ENCODE results near the gene ZNF76.
A peak's percentile ranks its signal among the peaks of the same experiment; 100 is the strongest.

Gene ZNF76

GRCh38 chr6:35214869-35215664, 44.5 kb upstream of the ZNF76 start:
- Histone ChIP-seq H4K91ac (ENCODE audit: low read depth, low read length) (no peak overlapping the region), H3K79me1 (ENCODE audit: low read length) (peaks cover 18% of the 10 kb centered on the region), H4K12ac (ENCODE audit: low read depth, low read length) (no peak overlapping the region), H3K4me2 (ENCODE audit: low read length) (peak overlapping the region; percentile 85), H2BK12ac (ENCODE audit: low read length) (peak overlapping the region; percentile 71), H3K18ac (ENCODE audit: low read length) (peak overlapping the region; percentile 11), H3K4ac (ENCODE audit: low read depth, low read length) (no peak overlapping the region), H3K14ac (ENCODE audit: low read length) (peak overlapping the region; percentile 4), H2BK120ac (ENCODE audit: insufficient read depth, low read length, poor library complexity) (no peak overlapping the region), H3K4me1 (ENCODE audit: control insufficient read depth in 1 of 2, insufficient read depth in 2 of 2, low read length in 2 of 2) (peaks cover 35 to 41% of the 10 kb centered on the region in 2 experiments), H3K9ac (ENCODE audit: low read length) (no peak overlapping the region), H3K4me3 (ENCODE audit: low read depth, low read length) (no peak overlapping the region), H3K27ac (ENCODE audit: low read depth, low read length) (no peak overlapping the region), H4K8ac (ENCODE audit: low read depth, low read length) (no peak overlapping the region), H2AFZ (ENCODE audit: insufficient read depth, low read length, poor library complexity) (no peak overlapping the region), H3K23ac (ENCODE audit: low read length) (no peak overlapping the region), H3K27me3 (ENCODE audit: insufficient read depth, low read length) (peaks cover 8% of the 10 kb centered on the region), H2AK5ac (ENCODE audit: low read length) (peak overlapping the region; percentile 48), H2BK5ac (ENCODE audit: low read depth, low read length, poor library complexity) (no peak overlapping the region), H3K36me3 (ENCODE audit: control insufficient read depth in 1 of 2, insufficient read depth in 2 of 2, low read length in 2 of 2) (no peaks in the 10 kb centered on the region), H3K79me2 (ENCODE audit: control insufficient read depth, insufficient read depth, low read length, poor library complexity) (peaks cover 2% of the 10 kb centered on the region), H3K9me3 (ENCODE audit: insufficient read depth, low read depth, low read length) (no peaks in the 10 kb centered on the region)
- DNase-seq = peak; percentile 24 to 77
- no CpG with 5 or more reads among the region's 18 CpGs for WGBS (ENCODE audit: extremely low coverage, insufficient coverage, insufficient read length)

- Histone ChIP-seq H3K4ac (ENCODE audit: low read depth, low read length) (no peak overlapping the region), H3K9ac (ENCODE audit: low read length) (no peak overlapping the region), H4K8ac (ENCODE audit: low read depth, low read length) (no peak overlapping the region), H3K27me3 (ENCODE audit: insufficient read depth, low read length) (peaks cover 8% of the 10 kb centered on the region), H3K36me3 (ENCODE audit: control insufficient read depth in 1 of 2, insufficient read depth in 2 of 2, low read length in 2 of 2) (no peaks in the 10 kb centered on the region), H3K27ac (ENCODE audit: low read depth, low read length) (no peak overlapping the region), H2BK120ac (ENCODE audit: insufficient read depth, low read length, poor library complexity) (no peak overlapping the region), H3K79me2 (ENCODE audit: control insufficient read depth, insufficient read depth, low read length, poor library complexity) (peaks cover 2% of the 10 kb centered on the region), H3K4me3 (ENCODE audit: low read depth, low read length) (no peak overlapping the region), H2AFZ (ENCODE audit: insufficient read depth, low read length, poor library complexity) (no peak overlapping the region), H3K9me3 (ENCODE audit: insufficient read depth, low read depth, low read length) (no peaks in the 10 kb centered on the region), H2BK12ac (ENCODE audit: low read length) (peak overlapping the region; percentile 71), H2BK5ac (ENCODE audit: low read depth, low read length, poor library complexity) (no peak overlapping the region), H3K4me1 (ENCODE audit: control insufficient read depth in 1 of 2, insufficient read depth in 2 of 2, low read length in 2 of 2) (peaks cover 35 to 41% of the 10 kb centered on the region in 2 experiments), H2AK5ac (ENCODE audit: low read length) (peak overlapping the region; percentile 48), H3K79me1 (ENCODE audit: low read length) (peaks cover 18% of the 10 kb centered on the region), H4K91ac (ENCODE audit: low read depth, low read length) (no peak overlapping the region), H4K12ac (ENCODE audit: low read depth, low read length) (no peak overlapping the region), H3K14ac (ENCODE audit: low read length) (peak overlapping the region; percentile 4), H3K4me2 (ENCODE audit: low read length) (peak overlapping the region; percentile 85), H3K18ac (ENCODE audit: low read length) (peak overlapping the region; percentile 11), H3K23ac (ENCODE audit: low read length) (no peak overlapping the region)
- no CpG with 5 or more reads among the region's 6 CpGs for WGBS (ENCODE audit: extremely low coverage, insufficient coverage, insufficient read length)
- no peak for DNase-seq
Measured at GRCh38 chr6:35215665-35216411, 43.7 kb upstream of the ZNF76 start.

- no CpG with 5 or more reads among the region's 1 CpG for WGBS (ENCODE audit: extremely low coverage, insufficient coverage, insufficient read length)
- no peak overlapping the region for H4K8ac ChIP-seq (ENCODE audit: low read depth, low read length)
- H3K79me2 ChIP-seq (ENCODE audit: control insufficient read depth, insufficient read depth, low read length, poor library complexity) = peaks cover 2% of the 10 kb centered on the region
- no peak overlapping the region for H3K14ac ChIP-seq (ENCODE audit: low read length)
- H3K4me1 ChIP-seq (ENCODE audit: control insufficient read depth in 1 of 2, insufficient read depth in 2 of 2, low read length in 2 of 2) = peaks cover 35 to 41% of the 10 kb centered on the region in 2 experiments
- peaks cover 18% of the 10 kb centered on the region for H3K79me1 ChIP-seq (ENCODE audit: low read length)
- no peak overlapping the region for H3K9ac ChIP-seq (ENCODE audit: low read length)
- no peak overlapping the region for H2BK120ac ChIP-seq (ENCODE audit: insufficient read depth, low read length, poor library complexity)
- no peak overlapping the region for H2AK5ac ChIP-seq (ENCODE audit: low read length)
- no peak overlapping the region for H3K4me2 ChIP-seq (ENCODE audit: low read length)
- H3K36me3 ChIP-seq (ENCODE audit: control insufficient read depth in 1 of 2, insufficient read depth in 2 of 2, low read length in 2 of 2) = no peaks in the 10 kb centered on the region
- no peak overlapping the region for H3K4ac ChIP-seq (ENCODE audit: low read depth, low read length)
- no peak overlapping the region for H2AFZ ChIP-seq (ENCODE audit: insufficient read depth, low read length, poor library complexity)
- no peak overlapping the region for H3K27ac ChIP-seq (ENCODE audit: low read depth, low read length)
- DNase-seq = no peak
- no peak overlapping the region for H4K12ac ChIP-seq (ENCODE audit: low read depth, low read length)
- H4K91ac ChIP-seq (ENCODE audit: low read depth, low read length) = no peak overlapping the region
- peaks cover 8% of the 10 kb centered on the region for H3K27me3 ChIP-seq (ENCODE audit: insufficient read depth, low read length)
- no peak overlapping the region for H3K23ac ChIP-seq (ENCODE audit: low read length)
- H2BK5ac ChIP-seq (ENCODE audit: low read depth, low read length, poor library complexity) = no peak overlapping the region
- H3K9me3 ChIP-seq (ENCODE audit: insufficient read depth, low read depth, low read length) = no peaks in the 10 kb centered on the region
- no peak overlapping the region for H2BK12ac ChIP-seq (ENCODE audit: low read length)
- no peak overlapping the region for H3K18ac ChIP-seq (ENCODE audit: low read length)
- no peak overlapping the region for H3K4me3 ChIP-seq (ENCODE audit: low read depth, low read length)
Measured at GRCh38 chr6:35216412-35216732, 43.2 kb upstream of the ZNF76 start.

- peak overlapping the region; percentile 59 for H3K27ac ChIP-seq (ENCODE audit: low read depth, low read length)
- H3K9me3 ChIP-seq (ENCODE audit: insufficient read depth, low read depth, low read length) = no peaks in the 10 kb centered on the region
- peak overlapping the region; percentile 24 for H3K4ac ChIP-seq (ENCODE audit: low read depth, low read length)
- peaks cover 8% of the 10 kb centered on the region for H3K27me3 ChIP-seq (ENCODE audit: insufficient read depth, low read length)
- peak overlapping the region; percentile 47 for H3K4me2 ChIP-seq (ENCODE audit: low read length)
- H3K18ac ChIP-seq (ENCODE audit: low read length) = peak overlapping the region; percentile 22
- H2BK12ac ChIP-seq (ENCODE audit: low read length) = peak overlapping the region; percentile 23
- peak overlapping the region; percentile 18 for H2BK5ac ChIP-seq (ENCODE audit: low read depth, low read length, poor library complexity)
- H3K4me1 ChIP-seq (ENCODE audit: control insufficient read depth in 1 of 2, insufficient read depth in 2 of 2, low read length in 2 of 2) = peaks cover 35 to 41% of the 10 kb centered on the region in 2 experiments
- no peak overlapping the region for H3K4me3 ChIP-seq (ENCODE audit: low read depth, low read length)
- H3K79me2 ChIP-seq (ENCODE audit: control insufficient read depth, insufficient read depth, low read length, poor library complexity) = peaks cover 2% of the 10 kb centered on the region
- H2AK5ac ChIP-seq (ENCODE audit: low read length) = peak overlapping the region; percentile 44
- DNase-seq = no peak
- no peak overlapping the region for H4K12ac ChIP-seq (ENCODE audit: low read depth, low read length)
- H4K91ac ChIP-seq (ENCODE audit: low read depth, low read length) = peak overlapping the region; percentile 50
- H3K36me3 ChIP-seq (ENCODE audit: control insufficient read depth in 1 of 2, insufficient read depth in 2 of 2, low read length in 2 of 2) = no peaks in the 10 kb centered on the region
- no peak overlapping the region for H2AFZ ChIP-seq (ENCODE audit: insufficient read depth, low read length, poor library complexity)
- H4K8ac ChIP-seq (ENCODE audit: low read depth, low read length) = peak overlapping the region; percentile 29
- peaks cover 18% of the 10 kb centered on the region for H3K79me1 ChIP-seq (ENCODE audit: low read length)
- H3K14ac ChIP-seq (ENCODE audit: low read length) = peak overlapping the region; percentile 11
- WGBS (ENCODE audit: extremely low coverage, insufficient coverage, insufficient read length) = no CpG with 5 or more reads among the region's 17 CpGs
- H3K9ac ChIP-seq (ENCODE audit: low read length) = no peak overlapping the region
- peak overlapping the region; percentile 21 for H2BK120ac ChIP-seq (ENCODE audit: insufficient read depth, low read length, poor library complexity)
- H3K23ac ChIP-seq (ENCODE audit: low read length) = no peak overlapping the region
Measured at GRCh38 chr6:35216851-35217811, 42.4 kb upstream of the ZNF76 start.
